Gastrocnemius medialis (tissue), 4 donors: ENCODE measurements around the gene KRT79. TPM values are rescaled to one million over a fixed set of nuclear protein-coding genes. Genes with fewer than 3 reads are reported as not detected.

Source experiments
- ATAC-seq, 2 donors: fragments of 150-250 bp; one replicate each; pipeline ENCODE4 v1.9.1; 2016
- DNase-seq, 2 donors: peaks; one replicate each; pipeline ENCODE4 v3.0.0-alpha.2; 2019
- H3K27ac ChIP-seq, 4 donors: fragments of 200-600 bp; sonication (generic); 1 replicate in 1 of 4; 2 replicates in 3 of 4; pipeline ENCODE4 v1.5.1; 2016 to 2018; ENCODE audit warnings: mild to moderate bottlenecking in 2 of 4, moderate library complexity in 1 of 4
- H3K27me3 ChIP-seq, 3 donors: fragments of 200-600 bp; sonication (generic) in 2 of 3; 1 replicate in 1 of 3; 2 replicates in 2 of 3; pipeline versions ENCODE4 v1.5.1 to v1.6.0; 2016 to 2019; ENCODE audit warnings: mild to moderate bottlenecking in 1 of 3, moderate library complexity in 1 of 3
- H3K36me3 ChIP-seq, 2 donors: fragments of 200-600 bp; sonication (generic) in 1 of 2; one replicate each; pipeline ENCODE4 v1.5.1; 2017 to 2018
- H3K4me1 ChIP-seq, 2 donors: fragments of 200-600 bp; sonication (generic) in 1 of 2; one replicate each; pipeline ENCODE4 v1.5.1; 2016 to 2017; ENCODE audit warnings: mild to moderate bottlenecking in 2 of 2
- H3K4me3 ChIP-seq, 4 donors: fragments of 200-600 bp; sonication (generic) in 3 of 4; 1 replicate in 1 of 4; 2 replicates in 3 of 4; pipeline ENCODE4 v1.5.1; 2016 to 2019; ENCODE audit warnings: mild to moderate bottlenecking in 2 of 4
- H3K9me3 ChIP-seq, 3 donors: fragments of 200-600 bp; sonication (generic) in 2 of 3; 1 replicate in 1 of 3; 2 replicates in 2 of 3; pipeline ENCODE4 v1.5.1; 2016 to 2019
- POLR2A ChIP-seq, 2 donors: fragments of 450-650 bp; IDR thresholded peaks; one replicate each; pipeline ENCODE4 v1.6.1; 2017; ENCODE audit warnings: antibody characterized with exemption in 2 of 2, mild to moderate bottlenecking in 2 of 2, moderate library complexity in 2 of 2
- in situ Hi-C, 4 donors: fragments of 200-750 bp; cut with MboI; loops; one replicate each; pipeline versions ENCODE4 v1.15.0 to v1.8.0; 2017; ENCODE audit warnings: low sequenced_read_pairs in 4 of 4
- intact Hi-C: fragments of 100-400 bp; cut with DNase I; formaldehyde crosslinking; loops from one replicate; pipeline ENCODE4 v1.15.1; 2023; ENCODE audit warnings: low total_unique reads
- total RNA-seq, 4 donors: library from RNA; depleted of rRNA; stranded (reverse); fragments of >200 nt; gene quantifications; one replicate each; pipeline versions ENCODE4 v1.1.0 to v1.2.3, GENCODE V29; 2016
- TF ChIP-seq, protein P1 (sequence below), 5 experiments: fragments of 450-650 bp in 3 of 5; fragments of 200-600 bp in 2 of 5; sonication (generic) in 2 of 5; IDR thresholded peaks in 4 of 5; conservative IDR thresholded peaks in 1 of 5; 1 replicate in 4 of 5; 2 replicates in 1 of 5; pipeline ENCODE4 v1.5.1; 2016 to 2019; ENCODE audit warnings: antibody characterized with exemption in 5 of 5, mild to moderate bottlenecking in 3 of 5, moderate library complexity in 3 of 5

KRT79 gene
- total RNA-seq, 4 donors from 2014 or later: not detected

GRCh38 chr12:52783563-52784316, 50.4 kb downstream of the KRT79 start:
- peaks cover 0 to 11% (median 3%) of the 10 kb centered on the region in 3 donors for H3K27me3 ChIP-seq
- no peak overlapping the region for H3K4me3 ChIP-seq
- TF ChIP-seq, protein P1, sequence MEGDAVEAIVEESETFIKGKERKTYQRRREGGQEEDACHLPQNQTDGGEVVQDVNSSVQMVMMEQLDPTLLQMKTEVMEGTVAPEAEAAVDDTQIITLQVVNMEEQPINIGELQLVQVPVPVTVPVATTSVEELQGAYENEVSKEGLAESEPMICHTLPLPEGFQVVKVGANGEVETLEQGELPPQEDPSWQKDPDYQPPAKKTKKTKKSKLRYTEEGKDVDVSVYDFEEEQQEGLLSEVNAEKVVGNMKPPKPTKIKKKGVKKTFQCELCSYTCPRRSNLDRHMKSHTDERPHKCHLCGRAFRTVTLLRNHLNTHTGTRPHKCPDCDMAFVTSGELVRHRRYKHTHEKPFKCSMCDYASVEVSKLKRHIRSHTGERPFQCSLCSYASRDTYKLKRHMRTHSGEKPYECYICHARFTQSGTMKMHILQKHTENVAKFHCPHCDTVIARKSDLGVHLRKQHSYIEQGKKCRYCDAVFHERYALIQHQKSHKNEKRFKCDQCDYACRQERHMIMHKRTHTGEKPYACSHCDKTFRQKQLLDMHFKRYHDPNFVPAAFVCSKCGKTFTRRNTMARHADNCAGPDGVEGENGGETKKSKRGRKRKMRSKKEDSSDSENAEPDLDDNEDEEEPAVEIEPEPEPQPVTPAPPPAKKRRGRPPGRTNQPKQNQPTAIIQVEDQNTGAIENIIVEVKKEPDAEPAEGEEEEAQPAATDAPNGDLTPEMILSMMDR (IDR thresholded peaks at IDR 0.05 in 4 of 5, conservative IDR thresholded peaks at IDR 0.05 in 1 of 5): no peak
- TF ChIP-seq POLR2A (IDR thresholded peaks at IDR 0.05): no peak
- in situ Hi-C loops: no loop called here
- H3K36me3 ChIP-seq: no peaks in the 10 kb centered on the region
- intact Hi-C loops: no loop called here
- ATAC-seq (no peak), DNase-seq (no peak)
- no peaks in the 10 kb centered on the region for H3K9me3 ChIP-seq
- no peaks in the 10 kb centered on the region for H3K4me1 ChIP-seq
- no peak overlapping the region for H3K27ac ChIP-seq

DNA sequence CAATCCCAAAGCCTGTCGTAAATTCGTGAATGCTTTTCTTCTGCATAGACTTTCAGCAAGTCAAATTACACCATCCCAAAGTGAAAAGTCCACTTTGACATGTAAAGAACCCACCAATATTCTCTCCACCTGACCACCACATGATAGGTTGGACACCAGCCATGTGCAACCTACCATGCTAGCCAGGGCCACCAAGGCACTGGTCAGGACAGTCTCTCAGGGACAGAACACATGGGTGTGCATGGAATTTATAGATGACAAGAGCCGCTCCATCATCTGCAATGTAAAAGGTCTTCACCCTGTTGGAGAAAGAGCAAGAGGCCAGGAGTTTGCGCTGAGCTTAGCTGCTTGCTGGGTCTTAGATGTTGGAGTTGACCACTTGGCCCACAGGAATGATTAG, 51.6 kb downstream of the KRT79 start:
- Histone ChIP-seq H3K4me1 (no peaks in the 10 kb centered on the region), H3K36me3 (no peaks in the 10 kb centered on the region), H3K4me3 (no peak overlapping the region), H3K27me3 (peaks cover 0 to 13% (median 3%) of the 10 kb centered on the region in 3 donors), H3K9me3 (no peaks in the 10 kb centered on the region), H3K27ac (no peak overlapping the region)
- in situ Hi-C loops (no loop called here), intact Hi-C loops (no loop called here)
- TF ChIP-seq POLR2A (IDR thresholded peaks at IDR 0.05): no peak
- TF ChIP-seq, protein P1 (IDR thresholded peaks at IDR 0.05 in 4 of 5, conservative IDR thresholded peaks at IDR 0.05 in 1 of 5): no peak
- ATAC-seq (no peak), DNase-seq (no peak)

DNA sequence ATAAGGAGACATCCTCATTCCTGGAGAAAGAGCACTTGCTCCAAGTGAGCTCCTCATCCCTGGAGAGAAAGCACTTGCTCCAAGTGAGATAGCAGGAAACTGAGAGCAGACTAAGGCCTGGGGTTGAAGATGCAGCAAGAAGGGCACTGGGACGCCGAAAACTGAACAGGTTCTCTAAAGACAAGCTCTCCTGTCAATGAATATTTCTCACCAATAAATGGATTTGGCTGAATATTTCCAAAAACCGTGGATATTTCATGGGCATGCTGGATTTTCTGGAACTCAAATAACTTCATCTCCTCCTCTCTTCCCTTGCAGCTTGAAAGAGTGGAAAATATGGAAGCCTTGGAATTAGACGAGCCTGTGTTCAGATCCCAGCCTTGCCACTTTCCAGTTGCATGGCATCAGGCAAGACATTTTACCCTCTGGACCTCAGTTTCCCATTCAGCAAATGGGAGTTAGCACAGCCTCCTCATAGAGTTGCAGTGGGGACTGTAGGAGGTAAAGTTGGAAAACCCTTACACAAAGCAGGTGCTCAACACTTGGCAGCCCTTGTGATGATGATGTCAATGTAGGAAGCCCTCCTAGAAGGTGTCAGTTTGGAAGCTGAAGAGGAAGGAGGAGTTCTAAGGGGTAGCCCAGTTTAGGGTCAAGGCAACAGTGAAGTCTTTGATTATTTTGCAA, 52.6 kb downstream of the KRT79 start:
- no peak for DNase-seq
- H3K4me3 ChIP-seq: no peak overlapping the region
- no peak for TF ChIP-seq POLR2A (IDR thresholded peaks at IDR 0.05)
- TF ChIP-seq, protein P1 (IDR thresholded peaks at IDR 0.05 in 4 of 5, conservative IDR thresholded peaks at IDR 0.05 in 1 of 5): no peak
- intact Hi-C loops: no loop called here
- H3K27me3 ChIP-seq: peaks cover 0 to 13% (median 3%) of the 10 kb centered on the region in 3 donors
- H3K27ac ChIP-seq: no peak overlapping the region
- H3K4me1 ChIP-seq: no peaks in the 10 kb centered on the region
- H3K9me3 ChIP-seq: no peaks in the 10 kb centered on the region
- in situ Hi-C loops: no loop called here
- no peak for ATAC-seq
- H3K36me3 ChIP-seq: no peaks in the 10 kb centered on the region

- Histone ChIP-seq H3K9me3 (no peaks in the 10 kb centered on the region), H3K27me3 (peaks cover 0 to 8% (median 3%) of the 10 kb centered on the region in 3 donors), H3K4me1 (no peaks in the 10 kb centered on the region), H3K36me3 (no peaks in the 10 kb centered on the region), H3K4me3 (no peak overlapping the region), H3K27ac (no peak overlapping the region)
- TF ChIP-seq POLR2A (IDR thresholded peaks at IDR 0.05): no peak
- TF ChIP-seq, protein P1 (IDR thresholded peaks at IDR 0.05 in 4 of 5, conservative IDR thresholded peaks at IDR 0.05 in 1 of 5): no peak
- intact Hi-C loops: no loop called here
- in situ Hi-C loops: no loop called here
- DNase-seq: no peak
- no peak for ATAC-seq
These were observed 54.2 kb downstream of the KRT79 start for GRCh38 chr12:52779914-52780313.
